GM12872 (cell line): ENCODE measurements around the gene SCAF4.

Experiments used
- TF ChIP-seq, protein P1 (sequence below): IDR thresholded peaks from 3 replicates; pipeline ENCODE4 v1.5.1; 2011; ENCODE audit warnings: low read depth, mild to moderate bottlenecking, low read length, moderate library complexity; ENCODE audit not compliant: insufficient read depth

SCAF4 gene

DNA sequence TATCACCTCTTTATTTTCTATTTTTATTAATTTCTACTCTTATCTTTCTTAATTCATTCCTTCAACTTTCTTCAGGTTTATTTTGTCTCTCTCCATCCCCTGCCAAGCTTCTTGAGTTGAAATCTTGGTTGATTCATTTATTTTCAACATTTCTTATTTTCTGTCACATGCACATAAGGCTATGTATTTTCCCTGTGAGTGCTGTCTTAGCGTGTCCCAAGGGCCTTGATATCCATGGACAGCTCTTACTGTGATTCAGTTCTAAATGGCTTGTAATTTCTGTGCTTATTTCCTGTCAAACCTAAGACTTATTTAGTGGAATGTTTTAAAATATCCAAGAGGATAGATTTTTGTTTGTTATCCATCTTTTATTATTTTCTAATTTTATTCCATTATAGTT is 36.8 kb upstream of the SCAF4 start:
- TF ChIP-seq, protein P1, sequence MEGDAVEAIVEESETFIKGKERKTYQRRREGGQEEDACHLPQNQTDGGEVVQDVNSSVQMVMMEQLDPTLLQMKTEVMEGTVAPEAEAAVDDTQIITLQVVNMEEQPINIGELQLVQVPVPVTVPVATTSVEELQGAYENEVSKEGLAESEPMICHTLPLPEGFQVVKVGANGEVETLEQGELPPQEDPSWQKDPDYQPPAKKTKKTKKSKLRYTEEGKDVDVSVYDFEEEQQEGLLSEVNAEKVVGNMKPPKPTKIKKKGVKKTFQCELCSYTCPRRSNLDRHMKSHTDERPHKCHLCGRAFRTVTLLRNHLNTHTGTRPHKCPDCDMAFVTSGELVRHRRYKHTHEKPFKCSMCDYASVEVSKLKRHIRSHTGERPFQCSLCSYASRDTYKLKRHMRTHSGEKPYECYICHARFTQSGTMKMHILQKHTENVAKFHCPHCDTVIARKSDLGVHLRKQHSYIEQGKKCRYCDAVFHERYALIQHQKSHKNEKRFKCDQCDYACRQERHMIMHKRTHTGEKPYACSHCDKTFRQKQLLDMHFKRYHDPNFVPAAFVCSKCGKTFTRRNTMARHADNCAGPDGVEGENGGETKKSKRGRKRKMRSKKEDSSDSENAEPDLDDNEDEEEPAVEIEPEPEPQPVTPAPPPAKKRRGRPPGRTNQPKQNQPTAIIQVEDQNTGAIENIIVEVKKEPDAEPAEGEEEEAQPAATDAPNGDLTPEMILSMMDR = no peak

DNA sequence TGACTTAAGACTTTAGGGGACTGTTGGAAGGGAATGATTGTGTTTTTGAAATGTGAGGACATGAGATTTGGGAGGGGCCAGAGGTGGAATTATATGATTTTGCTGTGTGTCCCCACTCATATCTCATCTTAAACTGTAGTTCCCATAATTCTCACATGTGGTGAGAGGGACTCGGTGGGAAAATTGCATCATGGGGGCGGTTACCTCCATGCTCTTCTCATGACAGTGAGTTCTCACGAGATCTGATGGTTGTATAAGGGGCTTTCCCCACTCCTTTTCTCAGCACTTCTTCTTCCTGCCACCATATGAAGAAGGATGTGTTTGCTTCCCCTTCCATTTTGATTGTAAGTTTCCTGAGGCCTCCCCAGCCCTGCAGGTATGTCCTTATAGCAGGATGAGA is 35.0 kb upstream of the SCAF4 start:
- TF ChIP-seq, protein P1 = no peak

DNA sequence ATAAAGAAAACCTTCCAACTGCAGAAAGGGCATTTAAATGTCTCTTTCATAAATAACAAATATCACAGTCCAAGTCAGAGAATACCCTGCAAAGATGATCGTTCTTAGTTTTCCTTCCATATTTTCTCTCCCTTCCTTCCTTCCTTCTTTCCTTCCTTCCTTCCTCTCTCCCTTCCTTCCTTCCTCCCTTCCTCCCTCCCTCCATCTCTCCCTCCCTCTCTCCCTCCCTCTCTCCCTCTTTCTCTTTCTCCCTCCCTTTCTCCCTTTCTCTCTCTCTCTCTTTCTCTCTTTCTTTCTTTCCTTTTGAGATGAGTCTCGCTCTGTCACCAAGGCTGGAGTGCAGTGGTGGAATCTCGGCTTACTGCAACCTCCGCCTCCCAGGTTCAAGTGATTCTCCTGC is 29.0 kb upstream of the SCAF4 start:
- TF ChIP-seq, protein P1 = no peak

DNA sequence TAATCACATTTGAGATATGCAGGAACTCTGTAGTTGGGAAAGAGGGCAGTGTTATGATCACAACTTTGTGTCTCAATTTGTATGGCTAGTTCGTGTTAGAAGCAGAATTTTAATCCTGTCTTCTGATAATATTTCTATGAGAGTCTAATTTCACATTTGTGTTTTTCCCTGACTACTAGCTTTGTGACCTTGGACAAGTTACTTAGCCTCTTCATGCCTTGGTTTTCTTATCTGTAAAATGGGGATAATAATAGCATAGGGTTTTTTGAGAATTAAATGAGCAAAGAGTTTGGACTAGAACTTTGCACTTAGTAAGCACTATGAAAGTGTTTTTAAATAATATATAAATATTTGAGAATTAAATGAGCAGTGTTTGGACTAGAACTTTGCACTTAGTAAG is 24.9 kb upstream of the SCAF4 start:
- TF ChIP-seq, protein P1 = no peak

DNA sequence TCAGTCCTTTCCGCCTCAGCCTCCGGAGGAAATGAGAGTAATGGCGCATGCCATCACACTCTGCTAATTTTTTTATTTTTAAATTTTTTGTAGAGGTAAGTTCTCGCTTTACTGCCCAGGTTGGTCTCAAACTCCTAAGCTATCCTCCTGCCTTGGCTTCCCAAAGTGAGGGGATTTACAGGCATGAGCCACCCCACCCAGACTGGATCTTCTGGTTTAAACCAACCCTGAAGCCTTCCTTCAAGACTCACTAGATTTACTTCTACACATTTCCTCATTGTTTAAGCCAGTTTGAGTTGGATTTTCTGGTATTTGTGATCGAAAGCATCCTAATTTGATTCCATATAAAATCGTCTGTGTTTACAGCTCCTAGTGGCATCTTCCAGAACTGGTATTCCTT is 23.1 kb upstream of the SCAF4 start:
- TF ChIP-seq, protein P1 = no peak

DNA sequence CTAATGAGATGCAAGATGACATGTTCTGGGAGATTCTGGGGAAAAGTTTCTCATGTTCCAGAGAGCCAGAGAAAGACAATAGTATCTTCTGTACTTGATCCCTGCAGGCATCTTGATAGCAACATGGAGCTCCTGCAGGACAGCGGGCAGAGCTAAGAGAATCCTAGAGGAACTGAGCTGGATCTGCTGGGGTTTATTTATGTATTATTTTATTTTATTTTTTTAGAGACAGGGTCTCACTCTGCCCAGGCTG is 22.7 kb upstream of the SCAF4 start:
- TF ChIP-seq, protein P1 = no peak

DNA sequence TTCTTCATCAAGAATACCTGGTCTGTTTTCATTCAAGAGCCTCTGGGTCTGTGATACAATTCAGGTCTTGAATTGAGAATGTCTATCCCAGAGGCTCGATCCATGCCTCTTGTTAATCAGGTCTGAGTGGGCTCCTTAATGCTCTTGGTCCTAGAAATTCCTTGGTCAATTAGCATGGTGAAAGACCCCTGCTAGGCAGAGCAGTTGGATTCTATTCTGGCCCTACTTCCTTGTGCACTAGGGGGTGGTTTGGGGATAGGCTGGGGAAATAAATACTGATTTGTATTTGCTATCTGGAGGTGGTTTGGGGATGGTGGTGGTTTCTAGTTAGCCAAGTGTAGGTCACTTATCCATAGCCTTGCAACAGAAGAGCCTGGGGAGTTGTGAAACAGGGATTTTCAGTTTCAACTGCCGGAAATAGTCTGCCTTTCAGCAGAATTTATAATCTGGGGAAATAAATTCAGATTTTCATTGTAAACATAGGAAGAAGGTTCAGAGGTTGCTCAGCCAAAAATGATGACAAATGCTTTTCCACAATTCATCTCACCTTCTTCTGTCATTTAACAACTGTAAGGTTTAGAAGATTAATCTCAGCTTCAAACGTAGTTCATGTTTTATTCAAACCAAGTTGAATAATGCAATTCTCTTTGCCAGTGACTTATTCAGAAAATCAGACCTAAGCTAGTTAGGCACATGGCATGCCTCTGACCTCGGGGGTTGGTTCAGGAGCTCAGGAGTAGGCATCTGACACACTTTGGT is 22.2 kb upstream of the SCAF4 start:
- TF ChIP-seq, protein P1 = no peak
